Neural cell (in vitro differentiated cells): ENCODE results near the gene MMP25.

ENCODE experiments used
- EP300 ChIP-seq: fragments of 450-650 bp; conservative IDR thresholded peaks from 2 replicates; pipeline ENCODE4 v1.6.1; 2014; ENCODE audit warnings: antibody characterized with exemption, mild to moderate bottlenecking, moderate library complexity; ENCODE audit not compliant: poor library complexity, severe bottlenecking
- EZH2 ChIP-seq: fragments of 200-600, 300-800 bp; shearing (Covaris generic), sonication (generic); IDR thresholded peaks from 2 replicates; pipeline ENCODE4 v1.6.1; 2014; ENCODE audit warnings: antibody characterized with exemption, low read length, borderline replicate concordance, mild to moderate bottlenecking; ENCODE audit not compliant: insufficient read depth, poor library complexity, severe bottlenecking
- MXI1 ChIP-seq: fragments of 450-650 bp; conservative IDR thresholded peaks from 2 replicates; pipeline ENCODE4 v1.6.1; 2014; ENCODE audit warnings: antibody characterized with exemption, mild to moderate bottlenecking; ENCODE audit not compliant: poor library complexity, severe bottlenecking
- POLR2AphosphoS5 ChIP-seq: IDR thresholded peaks from 2 replicates; pipeline ENCODE4 v1.6.1; 2012
- RAD21 ChIP-seq: fragments of 450-650 bp; conservative IDR thresholded peaks from 2 replicates; pipeline ENCODE4 v1.6.1; 2014; ENCODE audit warnings: antibody characterized with exemption, mild to moderate bottlenecking, moderate library complexity
- SMC3 ChIP-seq: fragments of 450-650 bp; conservative IDR thresholded peaks from 2 replicates; pipeline ENCODE4 v1.6.1; 2014; ENCODE audit warnings: antibody characterized with exemption, mild to moderate bottlenecking, moderate library complexity; ENCODE audit not compliant: poor library complexity
- TAF1 ChIP-seq: IDR thresholded peaks from 2 replicates; pipeline ENCODE4 v1.6.1; 2012; ENCODE audit warnings: low read depth
- TF ChIP-seq, protein P1 (sequence below): fragments of 450-650 bp; IDR thresholded peaks from 2 replicates; pipeline ENCODE4 v1.5.1; 2014; ENCODE audit warnings: antibody characterized with exemption, mild to moderate bottlenecking, moderate library complexity; ENCODE audit not compliant: poor library complexity, severe bottlenecking

DNA sequence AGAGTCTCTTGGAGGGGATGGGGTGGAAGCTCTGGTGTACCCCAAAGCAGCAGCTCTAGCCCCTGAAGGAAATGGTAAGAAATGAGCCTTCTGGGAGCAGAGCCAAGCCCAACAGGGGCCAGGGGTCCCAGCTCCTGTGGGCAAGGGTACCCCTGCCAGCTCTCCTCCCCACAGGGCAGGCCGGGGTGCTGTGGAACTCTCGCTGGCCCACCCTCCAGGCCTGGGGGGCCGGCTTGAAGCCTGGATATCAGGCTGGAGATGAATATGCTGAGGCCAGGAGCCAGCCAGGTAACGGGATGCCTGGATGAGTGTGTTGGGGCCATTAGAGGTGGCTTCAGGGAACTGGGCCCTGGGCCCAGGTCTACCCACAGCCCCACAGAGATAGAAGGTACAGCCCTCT lies 45.8 kb upstream of the MMP25 start:
- TF ChIP-seq, protein P1, sequence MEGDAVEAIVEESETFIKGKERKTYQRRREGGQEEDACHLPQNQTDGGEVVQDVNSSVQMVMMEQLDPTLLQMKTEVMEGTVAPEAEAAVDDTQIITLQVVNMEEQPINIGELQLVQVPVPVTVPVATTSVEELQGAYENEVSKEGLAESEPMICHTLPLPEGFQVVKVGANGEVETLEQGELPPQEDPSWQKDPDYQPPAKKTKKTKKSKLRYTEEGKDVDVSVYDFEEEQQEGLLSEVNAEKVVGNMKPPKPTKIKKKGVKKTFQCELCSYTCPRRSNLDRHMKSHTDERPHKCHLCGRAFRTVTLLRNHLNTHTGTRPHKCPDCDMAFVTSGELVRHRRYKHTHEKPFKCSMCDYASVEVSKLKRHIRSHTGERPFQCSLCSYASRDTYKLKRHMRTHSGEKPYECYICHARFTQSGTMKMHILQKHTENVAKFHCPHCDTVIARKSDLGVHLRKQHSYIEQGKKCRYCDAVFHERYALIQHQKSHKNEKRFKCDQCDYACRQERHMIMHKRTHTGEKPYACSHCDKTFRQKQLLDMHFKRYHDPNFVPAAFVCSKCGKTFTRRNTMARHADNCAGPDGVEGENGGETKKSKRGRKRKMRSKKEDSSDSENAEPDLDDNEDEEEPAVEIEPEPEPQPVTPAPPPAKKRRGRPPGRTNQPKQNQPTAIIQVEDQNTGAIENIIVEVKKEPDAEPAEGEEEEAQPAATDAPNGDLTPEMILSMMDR: no peak
- TF ChIP-seq EP300 (no peak), MXI1 (no peak), POLR2AphosphoS5 (no peak), EZH2 (no peak), TAF1 (no peak), RAD21 (no peak), SMC3 (no peak)
